Panc1 (cell line): ENCODE measurements around the gene ADGRV1. TPM values are rescaled to one million over a fixed set of nuclear protein-coding genes. Genes with fewer than 3 reads are reported as not detected.

ENCODE experiments used
- ATAC-seq: fragments of 200-7000 bp; cut with Tn5 transposase; 2 replicates; pipeline ENCODE4 v1.9.1; 2020; ENCODE audit warnings: mild to moderate bottlenecking, moderate library complexity
- BruUV-seq: library from RNA; stranded (reverse); fragments of 400-500 nt; replicated peaks from 2 replicates; lab custom pipeline; 2021; lab: Mats Ljungman, UMichigan
- CTCF ChIA-PET: fragments of 300-600 bp; sonication (Branson Sonifier 250); formaldehyde crosslinking; loops from one replicate; lab custom pipeline; 2022; ENCODE audit warnings: antibody characterized with exemption; lab: Charles Lee
- POLR2A ChIA-PET: fragments of 300-600 bp; sonication (Branson Sonifier 250); formaldehyde crosslinking; loops from one replicate; lab custom pipeline; 2022; ENCODE audit warnings: antibody characterized with exemption; lab: Charles Lee
- DNase-seq: peaks from one replicate; pipeline ENCODE4 v3.0.0-alpha.2; 2010; ENCODE audit warnings: low read depth, low spot score
- H3K27ac ChIP-seq: 2 replicates; pipeline ENCODE4 v1.5.1; 2011; ENCODE audit warnings: mild to moderate bottlenecking, low read length, inconsistent platforms
- H3K27me3 ChIP-seq: fragments of 200-500 bp; sonication (Bioruptor generic); 2 replicates; pipeline ENCODE4 v1.6.0; 2014; ENCODE audit warnings: low read length, inconsistent platforms; ENCODE audit not compliant: control insufficient read depth, insufficient read depth
- H3K36me3 ChIP-seq: fragments of 200-500 bp; sonication (Bioruptor generic); 2 replicates; pipeline ENCODE4 v1.5.1; 2014; ENCODE audit warnings: inconsistent platforms, mild to moderate bottlenecking, low read length, moderate library complexity; ENCODE audit not compliant: control insufficient read depth, insufficient read depth
- H3K4me1 ChIP-seq: 2 replicates; pipeline ENCODE4 v1.5.1; 2011; ENCODE audit warnings: inconsistent platforms, mild to moderate bottlenecking, low read length, moderate library complexity; ENCODE audit not compliant: control insufficient read depth, insufficient read depth
- H3K4me3 ChIP-seq, 2 experiments: 2 replicates each; pipeline ENCODE4 v1.5.1; 2011 to 2012; ENCODE audit warnings: low read depth in 2 of 2, low read length in 2 of 2, mild to moderate bottlenecking in 2 of 2, inconsistent platforms in 1 of 2, moderate library complexity in 1 of 2
- H3K9me3 ChIP-seq: fragments of 200-500 bp; sonication (Bioruptor generic); 2 replicates; pipeline ENCODE4 v1.5.1; 2014; ENCODE audit warnings: low read depth, mild to moderate bottlenecking, inconsistent platforms, low read length, moderate library complexity; ENCODE audit not compliant: control insufficient read depth, insufficient read depth
- CTCF ChIP-seq: fragments of 450-650 bp; IDR thresholded peaks from 2 replicates; pipeline ENCODE4 v1.5.1; 2017; ENCODE audit warnings: mild to moderate bottlenecking
- POLR2AphosphoS5 ChIP-seq: IDR thresholded peaks from 2 replicates; pipeline ENCODE4 v1.6.1; 2012; ENCODE audit warnings: mild to moderate bottlenecking, low read depth, low read length, moderate library complexity
- SIN3A ChIP-seq: IDR thresholded peaks from 2 replicates; pipeline ENCODE4 v1.6.1; 2012; ENCODE audit warnings: low read depth, mild to moderate bottlenecking, low read length, moderate library complexity, borderline replicate concordance; ENCODE audit not compliant: insufficient read depth
- TCF7L2 ChIP-seq: IDR thresholded peaks from 2 replicates; pipeline ENCODE4 v1.6.1; 2011; ENCODE audit warnings: mild to moderate bottlenecking, low read depth, low read length, inconsistent platforms
- in situ Hi-C: cut with HindIII; loops from 2 replicates; pipeline ENCODE4 v1.10.0; 2016; ENCODE audit warnings: low sequenced_read_pairs, low pct_unique_long_range_greater_than_20kb
- intact Hi-C: fragments of 100-400 bp; cut with micrococcal nuclease; formaldehyde crosslinking; loops from one replicate; pipeline ENCODE4 v1.10.0; 2022; ENCODE audit not compliant: unreplicated experiment
- total RNA-seq: library from RNA; stranded (reverse); gene quantifications from one replicate; pipeline ENCODE4 v1.2.1, GENCODE V29; 2021; ENCODE audit not compliant: unreplicated experiment
- TF ChIP-seq, protein P1 (sequence below), 2 experiments: IDR thresholded peaks; 2 replicates each; pipeline ENCODE4 v1.6.1; 2011 to 2012; ENCODE audit warnings: low read depth in 2 of 2, control low read depth in 1 of 2, low read length in 1 of 2, mild to moderate bottlenecking in 1 of 2, moderate library complexity in 1 of 2; ENCODE audit not compliant: insufficient read depth in 1 of 2

ADGRV1 gene
- total RNA-seq, 1 experiment from 2014 or later, result 0.49 TPM

DNA sequence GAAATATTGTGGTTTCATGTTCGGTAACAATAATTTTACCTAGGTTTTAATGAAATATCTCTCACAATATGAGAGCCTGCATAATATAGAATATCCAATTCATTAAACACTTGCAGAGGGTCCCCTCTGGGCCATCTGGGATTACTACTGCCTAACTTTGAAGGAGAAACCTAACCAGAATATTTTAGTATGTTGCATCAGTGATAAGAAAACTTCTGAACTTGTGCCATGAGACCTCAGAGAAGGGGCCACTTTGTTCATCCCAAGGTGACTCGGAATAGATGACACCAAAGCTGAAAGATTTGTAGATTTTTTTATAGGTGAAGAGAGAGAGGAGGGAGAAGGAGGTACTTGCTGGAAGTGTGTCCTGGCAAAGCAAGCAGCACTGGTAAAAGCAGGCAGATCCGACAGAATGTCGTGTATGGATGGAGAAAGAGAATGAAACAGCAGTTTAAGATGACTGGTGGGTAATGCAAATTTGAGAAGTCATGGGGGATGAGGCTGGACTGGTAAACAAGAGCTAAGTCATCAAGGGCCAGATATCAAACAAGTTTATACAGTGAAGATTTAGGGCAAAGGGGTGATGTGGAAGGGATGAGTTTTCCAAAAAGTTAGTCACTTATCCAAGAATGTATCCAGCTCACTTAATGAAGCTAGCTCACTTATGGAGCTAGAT lies 372.3 kb downstream of the ADGRV1 start:
- no peaks in the 10 kb centered on the region for H3K36me3 ChIP-seq
- H3K27me3 ChIP-seq, result no peaks in the 10 kb centered on the region
- no peak overlapping the region for H3K4me3 ChIP-seq
- no peaks in the 10 kb centered on the region for H3K9me3 ChIP-seq
- CTCF ChIA-PET, result interaction anchor here (0.6 kb wide), 1 partner anchor 22 kb away, joined by 3 read pairs; no protein-coding TSS in a partner anchor
- no peak overlapping the region for H3K27ac ChIP-seq
- DNase-seq (no peak), ATAC-seq (no peak)
- no peaks in the 10 kb centered on the region; the same call in 1 of the 2 replicates for H3K4me1 ChIP-seq
- BruUV-seq, result no TSS peak
- intact Hi-C loops, result loop anchor here (10.0 kb wide), 1 partner anchor 454 kb away; the partner anchor contains the start of gene ARRDC3
- TF ChIP-seq SIN3A (no peak), CTCF (no peak), POLR2AphosphoS5 (no peak), TCF7L2 (no peak)
- TF ChIP-seq, protein P1, sequence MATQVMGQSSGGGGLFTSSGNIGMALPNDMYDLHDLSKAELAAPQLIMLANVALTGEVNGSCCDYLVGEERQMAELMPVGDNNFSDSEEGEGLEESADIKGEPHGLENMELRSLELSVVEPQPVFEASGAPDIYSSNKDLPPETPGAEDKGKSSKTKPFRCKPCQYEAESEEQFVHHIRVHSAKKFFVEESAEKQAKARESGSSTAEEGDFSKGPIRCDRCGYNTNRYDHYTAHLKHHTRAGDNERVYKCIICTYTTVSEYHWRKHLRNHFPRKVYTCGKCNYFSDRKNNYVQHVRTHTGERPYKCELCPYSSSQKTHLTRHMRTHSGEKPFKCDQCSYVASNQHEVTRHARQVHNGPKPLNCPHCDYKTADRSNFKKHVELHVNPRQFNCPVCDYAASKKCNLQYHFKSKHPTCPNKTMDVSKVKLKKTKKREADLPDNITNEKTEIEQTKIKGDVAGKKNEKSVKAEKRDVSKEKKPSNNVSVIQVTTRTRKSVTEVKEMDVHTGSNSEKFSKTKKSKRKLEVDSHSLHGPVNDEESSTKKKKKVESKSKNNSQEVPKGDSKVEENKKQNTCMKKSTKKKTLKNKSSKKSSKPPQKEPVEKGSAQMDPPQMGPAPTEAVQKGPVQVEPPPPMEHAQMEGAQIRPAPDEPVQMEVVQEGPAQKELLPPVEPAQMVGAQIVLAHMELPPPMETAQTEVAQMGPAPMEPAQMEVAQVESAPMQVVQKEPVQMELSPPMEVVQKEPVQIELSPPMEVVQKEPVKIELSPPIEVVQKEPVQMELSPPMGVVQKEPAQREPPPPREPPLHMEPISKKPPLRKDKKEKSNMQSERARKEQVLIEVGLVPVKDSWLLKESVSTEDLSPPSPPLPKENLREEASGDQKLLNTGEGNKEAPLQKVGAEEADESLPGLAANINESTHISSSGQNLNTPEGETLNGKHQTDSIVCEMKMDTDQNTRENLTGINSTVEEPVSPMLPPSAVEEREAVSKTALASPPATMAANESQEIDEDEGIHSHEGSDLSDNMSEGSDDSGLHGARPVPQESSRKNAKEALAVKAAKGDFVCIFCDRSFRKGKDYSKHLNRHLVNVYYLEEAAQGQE (IDR thresholded peaks at IDR 0.05; ENCODE audit: insufficient read depth in 1 of 2, low read depth in 2 of 2, low read length in 1 of 2), result no peak
- in situ Hi-C loops, result no loop called here
- POLR2A ChIA-PET, result no interaction called here

- TF ChIP-seq CTCF (peak; percentile 79; the same call in 1 of the 2 replicates), POLR2AphosphoS5 (no peak), TCF7L2 (no peak)
- TF ChIP-seq, protein P1 (IDR thresholded peaks at IDR 0.05; ENCODE audit: insufficient read depth in 1 of 2, low read depth in 2 of 2, low read length in 1 of 2), result no peak
- DNase-seq, result peak; percentile 48
- Histone ChIP-seq H3K4me3 (no peak overlapping the region), H3K27ac (peak overlapping the region; percentile 65; the same call in 1 of the 2 replicates), H3K27me3 (no peaks in the 10 kb centered on the region), H3K36me3 (no peaks in the 10 kb centered on the region), H3K9me3 (no peaks in the 10 kb centered on the region), H3K4me1 (no peaks in the 10 kb centered on the region; the same call in 1 of the 2 replicates)
- BruUV-seq, result no TSS peak
- ChIA-PET CTCF (interaction anchor here (0.5 to 1.3 kb wide), 4 partner anchors 448 to 453 kb away, joined by 4 to 6 read pairs (median 5); no protein-coding TSS in a partner anchor), POLR2A (no interaction called here)
- peak; percentile 70; the same call in 1 of the 2 replicates for ATAC-seq
- in situ Hi-C loops, result no loop called here
- intact Hi-C loops, result loop anchor here (2.0 to 10.0 kb wide), 2 partner anchors 453 to 487 kb away; partner anchors contain the start of gene ARRDC3
Observed at GRCh38 chr5:90932052-90932699, 373.6 kb downstream of the ADGRV1 start.
